GM19035 (cell line): Measurements from ENCODE around the gene KATNB1.
"Not testable (repeated sequence)": the region's sequence is repeated elsewhere in the genome, so short reads cannot be mapped to it uniquely, and the experiment has no call there.

Experiments
- ATAC-seq: cut with Tn5 transposase; IDR thresholded peaks from one replicate; pipeline ENCODE4 v1.9.1; 2021; ENCODE audit not compliant: unreplicated experiment

KATNB1 gene

GRCh38 chr16:57725151-57725550, 10.4 kb upstream of the KATNB1 start:
- ATAC-seq, result no peak

GRCh38 chr16:57725554-57725953, 10.0 kb upstream of the KATNB1 start:
- ATAC-seq, result no peak

- ATAC-seq, result no peak
Observed at GRCh38 chr16:57725976-57726375, 9.6 kb upstream of the KATNB1 start.

GRCh38 chr16:57726433-57726947, 9.1 kb upstream of the KATNB1 start:
- ATAC-seq, result no peak

GRCh38 chr16:57727610-57728009, 8.0 kb upstream of the KATNB1 start:
- no peak for ATAC-seq

- no peak for ATAC-seq
Observed at GRCh38 chr16:57728336-57729181, 7.0 kb upstream of the KATNB1 start.

- no peak for ATAC-seq
Observed at GRCh38 chr16:57729182-57729484, 6.4 kb upstream of the KATNB1 start.

- not testable (repeated sequence) for ATAC-seq
Observed at GRCh38 chr16:57729852-57730251, 5.7 kb upstream of the KATNB1 start.

- no peak for ATAC-seq
Observed at GRCh38 chr16:57730771-57731730, 4.5 kb upstream of the KATNB1 start.

- ATAC-seq, result no peak
Observed at GRCh38 chr16:57732037-57732436, 3.5 kb upstream of the KATNB1 start.

- ATAC-seq, result no peak
Observed at GRCh38 chr16:57732714-57733113, 2.9 kb upstream of the KATNB1 start.

- no peak for ATAC-seq
Observed at GRCh38 chr16:57734308-57734924, 1.2 kb upstream of the KATNB1 start.

- ATAC-seq, result peak; percentile 89
Observed at GRCh38 chr16:57734925-57735754, 430 bp upstream of the KATNB1 start.

GRCh38 chr16:57736419-57737351, 1.1 kb downstream of the KATNB1 start:
- ATAC-seq, result no peak

- no peak for ATAC-seq
Observed at GRCh38 chr16:57738844-57739243, 3.3 kb downstream of the KATNB1 start.

- ATAC-seq, result no peak
Observed at GRCh38 chr16:57739756-57740422, 4.3 kb downstream of the KATNB1 start.

GRCh38 chr16:57740423-57741071, 5.0 kb downstream of the KATNB1 start:
- ATAC-seq, result no peak

- ATAC-seq, result no peak
Observed at GRCh38 chr16:57741660-57742191, 6.2 kb downstream of the KATNB1 start.
